Measurements from ENCODE around the gene SERPINA6. TPM values are rescaled to one million over a fixed set of nuclear protein-coding genes. Genes with fewer than 3 reads are reported as not detected.
"Not testable (repeated sequence)": the region's sequence is repeated elsewhere in the genome, so short reads cannot be mapped to it uniquely, and the experiment has no call there.

The SERPINA6 gene
- total RNA-seq, 4 donors from 2014 or later, result 0.48 to 0.82 (median 0.80) TPM; not detected in 1

GRCh38 chr14:94303111-94303510 lies 20.0 kb downstream of the SERPINA6 start:
- intact Hi-C loops (cut with DNase I; ENCODE audit: low total_unique reads), result no loop called here
- no peak overlapping the region for H3K4me3 ChIP-seq
- in situ Hi-C loops (cut with MboI; ENCODE audit: low pct_ligation_motif_present in 1 of 4, low pct_unique_long_range_greater_than_20kb in 1 of 4, low sequenced_read_pairs in 3 of 4), result no loop called here
- no peaks in the 10 kb centered on the region for H3K36me3 ChIP-seq
- no peak for DNase-seq
- H3K27ac ChIP-seq, result no peak overlapping the region
- WGBS, 2 donors (ENCODE audit: low coverage in 1 of 2), result 83 to 87% methylated on average over 4 to 7 of the region's 7 CpGs
- H3K9me3 ChIP-seq, result peaks cover 0 to 5% of the 10 kb centered on the region in 2 donors
- no peaks in the 10 kb centered on the region for H3K27me3 ChIP-seq
- H3K4me1 ChIP-seq, result no peaks in the 10 kb centered on the region
- TF ChIP-seq POLR2A (IDR thresholded peaks at IDR 0.05), result no peak
- TF ChIP-seq CTCF (IDR thresholded peaks at IDR 0.05), result no peak
- no peak for TF ChIP-seq EP300 (IDR thresholded peaks at IDR 0.05; ENCODE audit: low read depth)

DNA sequence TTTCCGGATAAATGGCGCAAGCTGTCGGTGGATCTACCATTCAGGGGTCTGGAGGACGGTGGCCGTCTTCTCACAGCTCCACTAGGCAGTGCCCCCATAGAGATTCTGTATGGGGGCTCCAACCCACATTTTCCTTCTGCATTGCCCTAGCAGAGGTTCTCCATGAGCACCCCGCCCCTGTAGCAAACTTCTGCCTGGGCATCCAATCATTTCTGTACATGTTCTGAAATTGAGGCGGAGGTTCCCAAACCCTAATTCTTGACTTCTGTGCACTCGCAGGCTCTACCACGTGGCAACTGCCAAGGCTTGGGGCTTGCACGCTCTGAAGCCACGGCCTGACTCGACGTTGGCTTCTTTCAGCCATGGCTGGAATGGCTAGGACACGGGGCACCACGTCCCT lies 25.0 kb downstream of the SERPINA6 start:
- DNase-seq, result no peak
- Histone ChIP-seq H3K27ac (no peak overlapping the region), H3K36me3 (no peaks in the 10 kb centered on the region), H3K4me3 (no peak overlapping the region), H3K4me1 (peaks cover 0 to 2% (median under 1%) of the 10 kb centered on the region in 4 donors), H3K27me3 (no peaks in the 10 kb centered on the region), H3K9me3 (no peaks in the 10 kb centered on the region)
- no peak for TF ChIP-seq CTCF (IDR thresholded peaks at IDR 0.05)
- no peak for TF ChIP-seq POLR2A (IDR thresholded peaks at IDR 0.05)
- TF ChIP-seq EP300 (IDR thresholded peaks at IDR 0.05; ENCODE audit: low read depth), result no peak
- TF ChIP-seq POLR2AphosphoS5 (IDR thresholded peaks at IDR 0.05), result no peak
- in situ Hi-C loops (cut with MboI; ENCODE audit: low pct_ligation_motif_present in 1 of 4, low pct_unique_long_range_greater_than_20kb in 1 of 4, low sequenced_read_pairs in 3 of 4) (no loop called here), intact Hi-C loops (cut with DNase I; ENCODE audit: low total_unique reads) (no loop called here)
- WGBS, 2 donors (ENCODE audit: low coverage in 1 of 2), result 92% methylated on average over 15 of the region's 15 CpGs; no CpG with 5 or more reads in 1 of the 2 donors

DNA sequence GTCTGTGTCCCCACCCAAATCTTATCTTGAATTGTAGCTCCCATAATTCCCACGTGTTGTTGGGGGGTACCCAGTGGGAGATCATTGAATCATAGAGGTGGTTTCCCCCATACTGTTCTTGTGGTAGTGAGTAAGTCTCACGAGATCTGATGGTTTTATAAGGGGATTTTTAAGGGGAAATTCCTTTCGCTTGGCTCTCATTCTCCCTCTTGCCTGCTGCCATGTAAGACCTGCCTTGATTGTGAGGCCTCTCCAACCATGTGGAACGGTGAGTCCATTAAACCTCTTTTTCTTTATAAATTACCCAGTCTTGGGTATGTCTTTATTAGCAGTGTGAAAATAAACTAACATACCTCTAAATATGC lies 27.0 kb downstream of the SERPINA6 start:
- H3K4me1 ChIP-seq; intact Hi-C loops (cut with DNase I; ENCODE audit: low total_unique reads); in situ Hi-C loops (cut with MboI; ENCODE audit: low pct_ligation_motif_present in 1 of 4, low pct_unique_long_range_greater_than_20kb in 1 of 4, low sequenced_read_pairs in 3 of 4); H3K27me3 ChIP-seq; H3K36me3 ChIP-seq; H3K27ac ChIP-seq; DNase-seq; H3K9me3 ChIP-seq; H3K4me3 ChIP-seq: not testable (repeated sequence)
- 57 to 71% methylated on average over 4 of the region's 4 CpGs for WGBS, 2 donors (ENCODE audit: low coverage in 1 of 2)

DNA sequence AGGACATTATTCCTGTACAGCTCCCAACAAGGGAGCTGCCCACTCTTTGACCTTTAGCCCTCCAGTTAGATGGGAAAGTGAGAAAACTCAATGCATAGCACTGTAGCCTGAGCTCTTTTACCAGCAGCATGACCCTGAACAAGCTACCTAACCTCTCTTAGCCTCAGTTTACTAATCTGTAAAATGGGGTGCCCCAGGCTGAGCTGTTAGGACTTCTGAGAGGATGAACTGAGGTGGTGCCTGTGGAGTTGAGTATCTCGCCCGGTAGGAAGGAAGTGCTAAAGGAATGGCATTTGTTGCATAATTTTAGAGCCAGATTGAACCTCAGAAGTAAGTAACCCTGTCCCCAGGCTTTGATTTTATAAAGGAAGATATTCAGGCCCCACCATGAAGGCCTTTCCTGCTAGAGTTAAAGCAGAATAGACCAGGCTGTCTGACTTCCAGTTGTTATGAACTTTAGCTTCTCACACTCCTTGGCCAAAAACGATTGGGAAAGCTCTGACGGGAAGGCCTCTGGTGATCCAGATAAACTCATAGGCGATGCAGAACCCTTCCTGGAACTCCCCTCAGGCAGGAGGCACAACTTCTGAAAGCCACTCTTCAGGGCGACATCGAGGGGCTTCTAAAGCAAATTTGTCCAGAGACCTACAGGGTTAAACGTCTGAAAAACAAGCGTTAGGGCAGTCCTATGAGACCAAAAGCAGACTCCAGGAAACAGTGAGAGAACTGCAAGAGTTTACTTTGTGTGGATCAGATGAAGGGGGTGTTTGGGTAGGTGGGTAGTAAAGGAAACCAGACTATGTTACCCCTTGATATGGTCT lies 27.6 kb downstream of the SERPINA6 start:
- no peak for DNase-seq
- in situ Hi-C loops (cut with MboI; ENCODE audit: low pct_ligation_motif_present in 1 of 4, low pct_unique_long_range_greater_than_20kb in 1 of 4, low sequenced_read_pairs in 3 of 4) (no loop called here), intact Hi-C loops (cut with DNase I; ENCODE audit: low total_unique reads) (no loop called here)
- Histone ChIP-seq H3K9me3 (no peaks in the 10 kb centered on the region), H3K27ac (no peak overlapping the region), H3K4me3 (no peak overlapping the region), H3K27me3 (no peaks in the 10 kb centered on the region), H3K36me3 (no peaks in the 10 kb centered on the region), H3K4me1 (peaks cover 0 to 6% (median 3%) of the 10 kb centered on the region in 4 donors)
- 74 to 95% methylated on average over 4 to 9 of the region's 9 CpGs for WGBS, 2 donors (ENCODE audit: low coverage in 1 of 2)
- TF ChIP-seq POLR2AphosphoS5 (IDR thresholded peaks at IDR 0.05) (no peak), CTCF (IDR thresholded peaks at IDR 0.05) (no peak), POLR2A (IDR thresholded peaks at IDR 0.05) (no peak), EP300 (IDR thresholded peaks at IDR 0.05; ENCODE audit: low read depth) (no peak)

- WGBS, 2 donors (ENCODE audit: low coverage in 1 of 2), result 31 to 48% methylated on average over 2 to 3 of the region's 3 CpGs
- TF ChIP-seq CTCF (IDR thresholded peaks at IDR 0.05) (no peak), POLR2A (IDR thresholded peaks at IDR 0.05) (no peak), POLR2AphosphoS5 (IDR thresholded peaks at IDR 0.05) (no peak), EP300 (IDR thresholded peaks at IDR 0.05; ENCODE audit: low read depth) (no peak)
- in situ Hi-C loops (cut with MboI; ENCODE audit: low pct_ligation_motif_present in 1 of 4, low pct_unique_long_range_greater_than_20kb in 1 of 4, low sequenced_read_pairs in 3 of 4), result no loop called here
- H3K9me3 ChIP-seq, result no peaks in the 10 kb centered on the region
- no peaks in the 10 kb centered on the region for H3K36me3 ChIP-seq
- DNase-seq, result no peak
- no peaks in the 10 kb centered on the region for H3K27me3 ChIP-seq
- H3K4me1 ChIP-seq, result peaks cover 0 to 6% (median 3%) of the 10 kb centered on the region in 4 donors
- no peak overlapping the region for H3K27ac ChIP-seq
- intact Hi-C loops (cut with DNase I; ENCODE audit: low total_unique reads), result no loop called here
- no peak overlapping the region for H3K4me3 ChIP-seq
Observed at GRCh38 chr14:94293578-94293924, 29.6 kb downstream of the SERPINA6 start.
